Choroid plexus epithelial cell (primary cell): Measurements from ENCODE around the gene DNAI7.

Experiments used
- DNase-seq: peaks from one replicate; pipeline ENCODE4 v3.0.0-alpha.2; 2010; ENCODE audit warnings: low read depth
- H3K4me3 ChIP-seq: 2 replicates; pipeline ENCODE4 v1.5.1; 2011; ENCODE audit warnings: low read depth, mild to moderate bottlenecking, control low read depth, low read length, moderate library complexity
- CTCF ChIP-seq: conservative IDR thresholded peaks from 2 replicates; pipeline ENCODE4 v1.5.1; 2011; ENCODE audit warnings: low read depth, mild to moderate bottlenecking, control low read depth, inconsistent platforms, low read length, moderate library complexity

Gene DNAI7

GRCh38 chr12:25079393-25079792 is 115.6 kb downstream of the DNAI7 start:
- DNase-seq, result no peak
- no peak for TF ChIP-seq CTCF
- H3K4me3 ChIP-seq, result no peak overlapping the region

- no peak for DNase-seq
- no peak for TF ChIP-seq CTCF
- H3K4me3 ChIP-seq, result no peak overlapping the region
Observed at GRCh38 chr12:25074954-25075353, 120.0 kb downstream of the DNAI7 start.

GRCh38 chr12:25074113-25074512 is 120.8 kb downstream of the DNAI7 start:
- DNase-seq, result no peak
- no peak for TF ChIP-seq CTCF
- H3K4me3 ChIP-seq, result no peak overlapping the region

- TF ChIP-seq CTCF, result no peak
- H3K4me3 ChIP-seq, result no peak overlapping the region
- DNase-seq, result no peak
Observed at GRCh38 chr12:25072906-25073650, 121.9 kb downstream of the DNAI7 start.

GRCh38 chr12:25071366-25071765 is 123.6 kb downstream of the DNAI7 start:
- no peak overlapping the region for H3K4me3 ChIP-seq
- TF ChIP-seq CTCF, result no peak
- no peak for DNase-seq

- H3K4me3 ChIP-seq, result no peak overlapping the region
- TF ChIP-seq CTCF, result no peak
- no peak for DNase-seq
Observed at GRCh38 chr12:25069224-25069623, 125.7 kb downstream of the DNAI7 start.

- H3K4me3 ChIP-seq, result no peak overlapping the region
- no peak for TF ChIP-seq CTCF
- DNase-seq, result no peak
Observed at GRCh38 chr12:25065035-25065434, 129.9 kb downstream of the DNAI7 start.
